22Rv1 (cell line): ENCODE measurements around the gene CSMD2.

ENCODE experiments used
- ZFX ChIP-seq: fragments of 450-650 bp; IDR thresholded peaks from 2 replicates; pipeline ENCODE4 v1.6.1; 2017; ENCODE audit warnings: antibody characterized with exemption, borderline replicate concordance
- TF ChIP-seq, protein P1 (sequence below): fragments of 450-650 bp; IDR thresholded peaks from 2 replicates; pipeline ENCODE4 v1.5.1; 2017; ENCODE audit warnings: mild to moderate bottlenecking

- TF ChIP-seq, protein P1, sequence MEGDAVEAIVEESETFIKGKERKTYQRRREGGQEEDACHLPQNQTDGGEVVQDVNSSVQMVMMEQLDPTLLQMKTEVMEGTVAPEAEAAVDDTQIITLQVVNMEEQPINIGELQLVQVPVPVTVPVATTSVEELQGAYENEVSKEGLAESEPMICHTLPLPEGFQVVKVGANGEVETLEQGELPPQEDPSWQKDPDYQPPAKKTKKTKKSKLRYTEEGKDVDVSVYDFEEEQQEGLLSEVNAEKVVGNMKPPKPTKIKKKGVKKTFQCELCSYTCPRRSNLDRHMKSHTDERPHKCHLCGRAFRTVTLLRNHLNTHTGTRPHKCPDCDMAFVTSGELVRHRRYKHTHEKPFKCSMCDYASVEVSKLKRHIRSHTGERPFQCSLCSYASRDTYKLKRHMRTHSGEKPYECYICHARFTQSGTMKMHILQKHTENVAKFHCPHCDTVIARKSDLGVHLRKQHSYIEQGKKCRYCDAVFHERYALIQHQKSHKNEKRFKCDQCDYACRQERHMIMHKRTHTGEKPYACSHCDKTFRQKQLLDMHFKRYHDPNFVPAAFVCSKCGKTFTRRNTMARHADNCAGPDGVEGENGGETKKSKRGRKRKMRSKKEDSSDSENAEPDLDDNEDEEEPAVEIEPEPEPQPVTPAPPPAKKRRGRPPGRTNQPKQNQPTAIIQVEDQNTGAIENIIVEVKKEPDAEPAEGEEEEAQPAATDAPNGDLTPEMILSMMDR, result no peak
- TF ChIP-seq ZFX, result no peak
Measured at GRCh38 chr1:33792216-33792615, 372.8 kb downstream of the CSMD2 start.
